ENCODE data around the gene RAB12. TPM values are rescaled to one million over a fixed set of nuclear protein-coding genes. Genes with fewer than 3 reads are reported as not detected.

RAB12 gene, protein sequence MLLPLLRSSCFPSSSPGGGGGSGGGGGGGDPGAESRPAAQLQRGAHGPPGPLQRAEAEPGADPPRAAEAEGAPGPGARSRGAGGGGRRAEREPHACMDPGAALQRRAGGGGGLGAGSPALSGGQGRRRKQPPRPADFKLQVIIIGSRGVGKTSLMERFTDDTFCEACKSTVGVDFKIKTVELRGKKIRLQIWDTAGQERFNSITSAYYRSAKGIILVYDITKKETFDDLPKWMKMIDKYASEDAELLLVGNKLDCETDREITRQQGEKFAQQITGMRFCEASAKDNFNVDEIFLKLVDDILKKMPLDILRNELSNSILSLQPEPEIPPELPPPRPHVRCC
- 10 to 100 TPM; 32.0 to 46.7 (median 39.1) TPM for total RNA-seq

DNA sequence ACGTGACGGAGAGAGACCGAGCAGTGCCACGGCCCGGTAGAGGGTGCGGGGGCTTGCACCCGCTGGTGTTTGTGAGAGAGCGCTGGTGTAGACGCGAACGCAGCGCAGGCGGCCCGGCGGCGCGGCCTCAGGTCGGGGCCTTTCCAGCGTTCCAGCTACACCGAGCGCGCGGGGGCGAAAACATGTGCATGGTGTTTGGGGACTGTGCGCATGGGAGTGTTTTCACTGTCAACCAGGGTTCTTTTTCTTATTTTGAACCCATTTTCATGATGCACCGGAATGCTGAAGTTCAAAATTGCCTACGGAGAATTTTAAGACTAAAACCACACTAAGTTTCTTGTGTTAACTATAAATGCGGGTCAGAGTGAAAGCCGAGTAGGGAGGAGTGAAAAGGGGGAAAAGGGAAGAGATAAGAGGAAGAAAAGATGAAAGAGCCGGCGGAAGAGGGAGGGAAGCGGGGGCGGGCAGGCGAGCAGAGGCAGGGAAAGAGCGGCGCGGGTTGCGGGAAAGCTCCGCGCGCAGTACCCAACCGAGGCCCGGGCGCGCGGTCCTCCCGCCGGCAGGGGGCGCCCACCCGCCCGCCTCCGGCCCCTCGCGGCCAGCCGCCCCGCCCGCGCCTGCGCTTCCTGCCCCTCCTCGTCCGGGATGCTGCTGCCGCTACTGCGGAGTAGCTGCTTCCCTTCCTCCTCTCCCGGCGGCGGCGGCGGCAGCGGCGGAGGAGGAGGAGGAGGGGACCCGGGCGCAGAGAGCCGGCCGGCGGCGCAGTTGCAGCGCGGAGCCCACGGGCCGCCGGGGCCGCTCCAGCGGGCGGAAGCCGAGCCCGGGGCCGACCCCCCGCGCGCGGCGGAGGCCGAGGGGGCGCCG, at the start of gene RAB12:
RAB12 (plus strand) TSS at position 643 of the 864 bp plus-strand sequence; CDS start at position 646, 3 bp downstream.
- Histone ChIP-seq H3K36me3 (no peaks in the 10 kb centered on the region), H3K27ac (peak within 1 kb of the TSS; percentile 82 to 93 (median 88)), H3K9me3 (no peaks in the 10 kb centered on the region), H3K4me3 (peak within 1 kb of the TSS; percentile 65 to 96 (median 88)), H3K4me1 (peaks cover 19 to 58% (median 43%) of the 10 kb centered on the region in 3 donors), H3K27me3 (no peaks in the 10 kb centered on the region)
- TF ChIP-seq, protein P1, sequence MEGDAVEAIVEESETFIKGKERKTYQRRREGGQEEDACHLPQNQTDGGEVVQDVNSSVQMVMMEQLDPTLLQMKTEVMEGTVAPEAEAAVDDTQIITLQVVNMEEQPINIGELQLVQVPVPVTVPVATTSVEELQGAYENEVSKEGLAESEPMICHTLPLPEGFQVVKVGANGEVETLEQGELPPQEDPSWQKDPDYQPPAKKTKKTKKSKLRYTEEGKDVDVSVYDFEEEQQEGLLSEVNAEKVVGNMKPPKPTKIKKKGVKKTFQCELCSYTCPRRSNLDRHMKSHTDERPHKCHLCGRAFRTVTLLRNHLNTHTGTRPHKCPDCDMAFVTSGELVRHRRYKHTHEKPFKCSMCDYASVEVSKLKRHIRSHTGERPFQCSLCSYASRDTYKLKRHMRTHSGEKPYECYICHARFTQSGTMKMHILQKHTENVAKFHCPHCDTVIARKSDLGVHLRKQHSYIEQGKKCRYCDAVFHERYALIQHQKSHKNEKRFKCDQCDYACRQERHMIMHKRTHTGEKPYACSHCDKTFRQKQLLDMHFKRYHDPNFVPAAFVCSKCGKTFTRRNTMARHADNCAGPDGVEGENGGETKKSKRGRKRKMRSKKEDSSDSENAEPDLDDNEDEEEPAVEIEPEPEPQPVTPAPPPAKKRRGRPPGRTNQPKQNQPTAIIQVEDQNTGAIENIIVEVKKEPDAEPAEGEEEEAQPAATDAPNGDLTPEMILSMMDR (IDR thresholded peaks at IDR 0.05), result peak; percentile 42 to 93 (median 83)
- TF ChIP-seq POLR2A (IDR thresholded peaks at IDR 0.05), result peak in 2 of 4 donors; percentile 76 to 80
- peak; percentile 5 for DNase-seq
- 13 to 20% methylated on average over 41 to 49 of the region's 95 CpGs for WGBS, 2 donors
- intact Hi-C loops (cut with DNase I), result no loop called here

DNA sequence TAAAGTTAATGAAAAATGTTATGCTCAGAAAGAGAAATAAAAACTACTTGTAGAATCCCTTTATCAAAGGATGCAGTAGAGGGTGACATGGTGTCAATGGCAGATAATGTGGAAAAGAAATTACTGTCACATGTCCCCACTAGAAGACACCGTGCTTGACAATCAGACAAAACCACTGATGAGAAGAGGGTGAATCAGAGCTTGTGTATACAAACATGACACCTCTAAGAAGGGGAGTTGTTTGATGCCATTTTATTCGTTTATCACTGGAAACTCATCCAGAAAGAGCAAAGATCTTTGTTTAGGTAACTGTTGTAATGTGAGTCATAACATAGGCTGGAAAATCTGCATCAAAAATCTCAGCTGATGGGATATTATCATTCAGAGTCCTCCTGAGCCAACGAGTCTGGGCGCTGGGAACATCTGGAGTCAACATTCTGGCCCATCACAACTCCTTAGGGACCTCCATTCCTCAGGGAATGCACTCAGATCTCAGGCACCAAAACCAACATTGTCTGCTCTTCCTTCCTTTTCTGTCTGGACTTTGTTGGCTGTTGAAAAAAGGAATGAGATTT, 49.5 kb upstream of the RAB12 start:
- WGBS, 2 donors, result 33 to 37% methylated on average over 4 of the region's 4 CpGs
- Histone ChIP-seq H3K27me3 (no peaks in the 10 kb centered on the region), H3K27ac (no peak overlapping the region), H3K4me1 (no peaks in the 10 kb centered on the region), H3K4me3 (no peak overlapping the region), H3K9me3 (no peaks in the 10 kb centered on the region), H3K36me3 (no peaks in the 10 kb centered on the region)
- intact Hi-C loops (cut with DNase I), result no loop called here
- no peak for DNase-seq
- TF ChIP-seq POLR2A (IDR thresholded peaks at IDR 0.05), result no peak
- TF ChIP-seq, protein P1 (IDR thresholded peaks at IDR 0.05), result no peak

DNA sequence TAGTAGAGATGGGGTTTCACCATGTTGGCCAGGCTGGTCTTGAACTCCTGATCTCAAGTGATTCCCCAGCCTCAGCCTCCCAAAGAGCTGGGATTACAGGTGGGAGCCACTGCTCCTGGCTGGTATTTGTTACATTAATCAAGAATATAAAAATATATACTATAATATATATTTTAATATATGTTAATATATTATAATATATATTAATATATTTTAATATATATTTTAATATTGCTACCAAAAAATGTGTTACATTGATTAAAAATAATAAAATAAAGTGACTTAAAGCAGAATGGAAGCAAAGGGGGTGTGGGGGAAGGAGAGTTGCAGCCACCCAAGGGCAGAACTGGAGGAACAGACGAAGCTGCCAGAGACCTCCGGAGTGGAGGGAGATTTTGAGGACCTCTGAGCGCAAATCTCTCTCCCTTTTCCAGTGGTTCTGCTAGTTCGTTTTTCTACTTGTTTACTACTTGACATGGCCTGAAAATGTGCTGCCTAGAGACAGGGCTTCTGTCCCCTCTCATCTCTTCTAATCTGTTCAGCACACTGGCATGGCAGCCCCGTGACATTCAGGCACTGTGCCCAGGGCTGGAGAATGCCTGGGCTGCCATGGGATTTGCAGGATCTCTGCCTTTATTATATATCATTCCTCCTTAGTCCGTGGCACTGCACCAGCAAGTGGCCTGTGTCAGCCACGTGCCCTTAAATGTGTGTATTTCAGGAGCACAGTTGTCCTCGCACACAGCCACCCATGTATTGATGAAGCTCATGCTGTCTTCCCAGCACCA, 47.9 kb upstream of the RAB12 start:
- no peak for DNase-seq
- H3K27ac ChIP-seq, result no peak overlapping the region
- no peaks in the 10 kb centered on the region for H3K4me1 ChIP-seq
- no peak overlapping the region for H3K4me3 ChIP-seq
- H3K9me3 ChIP-seq, result no peaks in the 10 kb centered on the region
- no peaks in the 10 kb centered on the region for H3K27me3 ChIP-seq
- WGBS, 2 donors, result 65 to 77% methylated on average over 8 of the region's 8 CpGs
- TF ChIP-seq, protein P1 (IDR thresholded peaks at IDR 0.05), result no peak
- no peak for TF ChIP-seq POLR2A (IDR thresholded peaks at IDR 0.05)
- H3K36me3 ChIP-seq, result no peaks in the 10 kb centered on the region
- intact Hi-C loops (cut with DNase I), result no loop called here

DNA sequence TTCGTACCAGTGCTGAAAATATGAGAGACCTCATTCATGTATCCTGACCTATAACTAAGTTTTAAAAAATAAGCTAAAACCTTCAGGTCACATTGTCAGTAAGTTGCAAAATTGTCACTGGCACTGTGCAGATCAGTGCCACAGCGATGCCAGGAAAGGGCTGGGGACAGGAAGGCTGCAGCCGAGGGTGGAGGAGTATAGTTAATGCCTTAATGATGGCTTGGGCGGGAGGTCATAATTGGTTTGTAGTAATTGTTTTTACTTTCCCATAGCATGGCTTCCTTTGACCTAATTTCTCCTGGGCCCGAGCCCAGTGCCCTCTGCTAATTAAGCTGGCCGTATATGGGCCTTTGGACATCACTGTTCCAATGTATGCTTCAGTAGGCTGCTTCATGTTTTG, 47.2 kb upstream of the RAB12 start:
- Histone ChIP-seq H3K27me3 (no peaks in the 10 kb centered on the region), H3K4me1 (no peaks in the 10 kb centered on the region), H3K27ac (no peak overlapping the region), H3K9me3 (no peaks in the 10 kb centered on the region), H3K4me3 (no peak overlapping the region), H3K36me3 (no peaks in the 10 kb centered on the region)
- 68 to 86% methylated on average over 6 of the region's 6 CpGs for WGBS, 2 donors
- intact Hi-C loops (cut with DNase I), result no loop called here
- TF ChIP-seq, protein P1 (IDR thresholded peaks at IDR 0.05), result no peak
- TF ChIP-seq POLR2A (IDR thresholded peaks at IDR 0.05), result no peak
- no peak for DNase-seq

Data from esophagus squamous epithelium (tissue), 5 donors.